WTC11 (cell line): ENCODE measurements around the gene ADGRB3. TPM values are rescaled to one million over a fixed set of nuclear protein-coding genes. Genes with fewer than 3 reads are reported as not detected.

Experiments used
- ATAC-seq: fragments of 200-7000 bp; cut with Tn5 transposase; 2 replicates; pipeline ENCODE4 v1.10.0; 2021; ENCODE audit warnings: mild to moderate bottlenecking, moderate library complexity
- CTCF ChIA-PET: fragments of 300-600 bp; sonication (Branson Sonifier 250); formaldehyde crosslinking; loops from one replicate; lab custom pipeline; 2021; ENCODE audit warnings: antibody characterized with exemption; lab: Charles Lee
- POLR2A ChIA-PET: fragments of 350-600 bp; sonication (Branson Sonifier 250); formaldehyde crosslinking; loops from one replicate; lab custom pipeline; 2021; ENCODE audit warnings: antibody characterized with exemption; lab: Charles Lee
- DNase-seq: peaks from one replicate; pipeline ENCODE4 v3.0.0; 2021; ENCODE audit warnings: low spot score
- H3K27ac Mint-ChIP-seq: 2 replicates; pipeline ENCODE4 v1.8.0; 2021; ENCODE audit warnings: mixed read lengths
- H3K27me3 Mint-ChIP-seq: 2 replicates; pipeline ENCODE4 v1.8.0; 2021; ENCODE audit warnings: low read depth, mild to moderate bottlenecking, moderate library complexity, mixed read lengths
- H3K36me3 Mint-ChIP-seq: 2 replicates; pipeline ENCODE4 v1.8.0; 2021; ENCODE audit warnings: mixed read lengths
- H3K4me1 Mint-ChIP-seq: 2 replicates; pipeline ENCODE4 v1.8.0; 2022; ENCODE audit warnings: mixed read lengths
- H3K4me3 Mint-ChIP-seq: 2 replicates; pipeline ENCODE4 v1.8.0; 2021; ENCODE audit warnings: mild to moderate bottlenecking, moderate library complexity, mixed read lengths
- H3K9me3 Mint-ChIP-seq: 2 replicates; pipeline ENCODE4 v1.8.0; 2021; ENCODE audit warnings: mixed read lengths
- AR ChIP-seq: fragments of 250-450 bp; sonication (Bioruptor Pico); IDR thresholded peaks from 2 replicates; pipeline ENCODE4 v1.9.0; 2021; ENCODE audit warnings: mild to moderate bottlenecking
- ATF1 ChIP-seq: sonication (generic); formaldehyde crosslinking; IDR thresholded peaks from 2 replicates; pipeline ENCODE4 v1.8.1; 2023; ENCODE audit warnings: mild to moderate bottlenecking, moderate library complexity, missing genetic modification reagents
- CREB1 ChIP-seq: sonication (generic); formaldehyde crosslinking; IDR thresholded peaks from 2 replicates; pipeline ENCODE4 v1.8.0; 2023; ENCODE audit warnings: mild to moderate bottlenecking, missing genetic modification reagents
- CREM ChIP-seq: sonication (generic); formaldehyde crosslinking; IDR thresholded peaks from 2 replicates; pipeline ENCODE4 v1.8.1; 2022; ENCODE audit warnings: mild to moderate bottlenecking, missing genetic modification reagents, moderate library complexity
- EMX1 ChIP-seq: fragments of 250-450 bp; sonication (Bioruptor Pico); IDR thresholded peaks from 2 replicates; pipeline ENCODE4 v1.8.0; 2021; ENCODE audit warnings: mild to moderate bottlenecking
- ESRRA ChIP-seq: sonication (generic); formaldehyde crosslinking; IDR thresholded peaks from 2 replicates; pipeline ENCODE4 v1.8.1; 2022; ENCODE audit warnings: mild to moderate bottlenecking, missing genetic modification reagents, borderline replicate concordance
- ETV6 ChIP-seq: sonication (generic); formaldehyde crosslinking; IDR thresholded peaks from 2 replicates; pipeline ENCODE4 v1.8.1; 2022; ENCODE audit warnings: mild to moderate bottlenecking, missing genetic modification reagents
- FOXJ3 ChIP-seq: sonication (generic); formaldehyde crosslinking; IDR thresholded peaks from 2 replicates; pipeline ENCODE4 v1.9.0; 2021; ENCODE audit warnings: missing genetic modification reagents, mild to moderate bottlenecking, borderline replicate concordance
- HMGXB4 ChIP-seq: sonication (generic); formaldehyde crosslinking; IDR thresholded peaks from 2 replicates; pipeline ENCODE4 v1.8.1; 2023; ENCODE audit warnings: mild to moderate bottlenecking, moderate library complexity, missing genetic modification reagents
- IRF1 ChIP-seq: sonication (generic); formaldehyde crosslinking; IDR thresholded peaks from 2 replicates; pipeline ENCODE4 v1.8.0; 2023; ENCODE audit warnings: missing genetic modification reagents
- NR1H2 ChIP-seq: sonication (generic); formaldehyde crosslinking; IDR thresholded peaks from 2 replicates; pipeline ENCODE4 v1.9.0; 2021; ENCODE audit warnings: mild to moderate bottlenecking, moderate library complexity, missing genetic modification reagents
- OVOL2 ChIP-seq: fragments of 250-450 bp; sonication (Bioruptor Pico); IDR thresholded peaks from 2 replicates; pipeline ENCODE4 v1.9.0; 2021; ENCODE audit warnings: mild to moderate bottlenecking, borderline replicate concordance
- SP1 ChIP-seq: sonication (generic); formaldehyde crosslinking; conservative IDR thresholded peaks from 2 replicates; pipeline ENCODE4 v1.8.1; 2022; ENCODE audit warnings: missing genetic modification reagents
- TEAD4 ChIP-seq: sonication (generic); formaldehyde crosslinking; IDR thresholded peaks from 2 replicates; pipeline ENCODE4 v1.8.0; 2022; ENCODE audit warnings: mild to moderate bottlenecking, missing genetic modification reagents
- ZNF232 ChIP-seq: sonication (generic); formaldehyde crosslinking; IDR thresholded peaks from 2 replicates; pipeline ENCODE4 v1.8.0; 2022; ENCODE audit warnings: mild to moderate bottlenecking, missing genetic modification reagents
- ZNF396 ChIP-seq: fragments of 250-450 bp; sonication (Bioruptor Pico); IDR thresholded peaks from 2 replicates; pipeline ENCODE4 v1.8.0; 2021; ENCODE audit warnings: mild to moderate bottlenecking, moderate library complexity, borderline replicate concordance
- ZNF416 ChIP-seq: fragments of 250-450 bp; sonication (Bioruptor Pico); IDR thresholded peaks from 2 replicates; pipeline ENCODE4 v1.9.0; 2021; ENCODE audit warnings: mild to moderate bottlenecking, inconsistent platforms
- ZNF671 ChIP-seq: fragments of 250-450 bp; sonication (Bioruptor Pico); IDR thresholded peaks from 2 replicates; pipeline ENCODE4 v1.8.0; 2021; ENCODE audit warnings: mild to moderate bottlenecking
- total RNA-seq: library from RNA; stranded (reverse); gene quantifications from 3 replicates; pipeline ENCODE4 v1.2.3, GENCODE V29; 2021
- TF ChIP-seq, protein P1 (sequence below): sonication (generic); formaldehyde crosslinking; IDR thresholded peaks from 2 replicates; pipeline ENCODE4 v1.8.1; 2022; ENCODE audit warnings: mild to moderate bottlenecking, missing genetic modification reagents, moderate library complexity, borderline replicate concordance
- TF ChIP-seq, protein P2 (sequence below): sonication (generic); formaldehyde crosslinking; IDR thresholded peaks from 2 replicates; pipeline ENCODE4 v1.8.0; 2022; ENCODE audit warnings: mild to moderate bottlenecking, missing genetic modification reagents
- TF ChIP-seq, protein P3 (sequence below): fragments of 200-600 bp; IDR thresholded peaks from 2 replicates; pipeline ENCODE4 v1.8.0; 2022; ENCODE audit warnings: antibody characterized with exemption
- TF ChIP-seq, protein P4 (sequence below): fragments of 250-450 bp; sonication (Bioruptor Pico); IDR thresholded peaks from 2 replicates; pipeline ENCODE4 v1.8.0; 2021; ENCODE audit warnings: mild to moderate bottlenecking
- TF ChIP-seq, protein P5 (sequence below): fragments of 250-450 bp; sonication (Bioruptor Pico); IDR thresholded peaks from 2 replicates; pipeline ENCODE4 v1.9.0; 2021; ENCODE audit warnings: mild to moderate bottlenecking, borderline replicate concordance

The ADGRB3 gene
- total RNA-seq, 1 experiment from 2014 or later, result 1.9 TPM

GRCh38 chr6:68677058-68677457 lies 42.0 kb downstream of the ADGRB3 start:
- ChIA-PET CTCF (interaction anchor here (1.0 kb wide), 1 partner anchor 38 kb away, joined by 4 read pairs; no protein-coding TSS in a partner anchor), POLR2A (no interaction called here)
- TF ChIP-seq SP1 (CRISPR knock-in tag) (no peak), NR1H2 (CRISPR knock-in tag) (no peak), TEAD4 (CRISPR knock-in tag) (no peak), ATF1 (CRISPR knock-in tag) (no peak), FOXJ3 (CRISPR knock-in tag) (no peak)
- TF ChIP-seq, protein P1, sequence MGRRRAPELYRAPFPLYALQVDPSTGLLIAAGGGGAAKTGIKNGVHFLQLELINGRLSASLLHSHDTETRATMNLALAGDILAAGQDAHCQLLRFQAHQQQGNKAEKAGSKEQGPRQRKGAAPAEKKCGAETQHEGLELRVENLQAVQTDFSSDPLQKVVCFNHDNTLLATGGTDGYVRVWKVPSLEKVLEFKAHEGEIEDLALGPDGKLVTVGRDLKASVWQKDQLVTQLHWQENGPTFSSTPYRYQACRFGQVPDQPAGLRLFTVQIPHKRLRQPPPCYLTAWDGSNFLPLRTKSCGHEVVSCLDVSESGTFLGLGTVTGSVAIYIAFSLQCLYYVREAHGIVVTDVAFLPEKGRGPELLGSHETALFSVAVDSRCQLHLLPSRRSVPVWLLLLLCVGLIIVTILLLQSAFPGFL, result no peak
- H3K4me3 Mint-ChIP-seq, result no peak overlapping the region
- H3K27me3 Mint-ChIP-seq, result no peaks in the 10 kb centered on the region
- ATAC-seq (no peak), DNase-seq (no peak)
- no peaks in the 10 kb centered on the region for H3K36me3 Mint-ChIP-seq
- peaks cover 4% of the 10 kb centered on the region; the same call in 1 of the 2 replicates for H3K4me1 Mint-ChIP-seq
- H3K9me3 Mint-ChIP-seq, result no peaks in the 10 kb centered on the region
- H3K27ac Mint-ChIP-seq, result no peak overlapping the region

DNA sequence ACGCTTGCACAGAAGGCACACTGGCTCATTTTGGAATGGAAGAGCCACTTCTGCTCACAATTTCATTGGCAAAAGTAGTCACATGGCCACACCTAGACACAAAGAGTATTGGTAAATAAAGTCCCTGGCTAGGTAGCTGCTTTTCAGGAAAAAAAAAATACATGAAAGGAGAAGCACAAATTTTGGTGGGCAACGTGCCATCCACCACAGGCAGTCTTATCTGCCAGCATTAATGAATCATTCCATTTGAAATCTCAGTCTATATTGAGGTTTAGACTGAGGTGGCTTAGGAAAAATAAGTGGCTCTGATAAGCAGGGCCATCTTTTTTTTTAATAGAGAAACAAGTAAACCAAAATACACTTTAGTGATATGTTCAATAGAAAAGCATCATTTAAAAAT lies 44.3 kb downstream of the ADGRB3 start:
- Mint-ChIP-seq H3K4me1 (peaks cover 4% of the 10 kb centered on the region; the same call in 1 of the 2 replicates), H3K27ac (no peak overlapping the region), H3K4me3 (no peak overlapping the region), H3K27me3 (no peaks in the 10 kb centered on the region)
- ChIA-PET CTCF (no interaction called here), POLR2A (no interaction called here)
- no peak for ATAC-seq
- TF ChIP-seq, protein P2, sequence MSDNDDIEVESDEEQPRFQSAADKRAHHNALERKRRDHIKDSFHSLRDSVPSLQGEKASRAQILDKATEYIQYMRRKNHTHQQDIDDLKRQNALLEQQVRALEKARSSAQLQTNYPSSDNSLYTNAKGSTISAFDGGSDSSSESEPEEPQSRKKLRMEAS (CRISPR knock-in tag), result no peak
- TF ChIP-seq, protein P3, sequence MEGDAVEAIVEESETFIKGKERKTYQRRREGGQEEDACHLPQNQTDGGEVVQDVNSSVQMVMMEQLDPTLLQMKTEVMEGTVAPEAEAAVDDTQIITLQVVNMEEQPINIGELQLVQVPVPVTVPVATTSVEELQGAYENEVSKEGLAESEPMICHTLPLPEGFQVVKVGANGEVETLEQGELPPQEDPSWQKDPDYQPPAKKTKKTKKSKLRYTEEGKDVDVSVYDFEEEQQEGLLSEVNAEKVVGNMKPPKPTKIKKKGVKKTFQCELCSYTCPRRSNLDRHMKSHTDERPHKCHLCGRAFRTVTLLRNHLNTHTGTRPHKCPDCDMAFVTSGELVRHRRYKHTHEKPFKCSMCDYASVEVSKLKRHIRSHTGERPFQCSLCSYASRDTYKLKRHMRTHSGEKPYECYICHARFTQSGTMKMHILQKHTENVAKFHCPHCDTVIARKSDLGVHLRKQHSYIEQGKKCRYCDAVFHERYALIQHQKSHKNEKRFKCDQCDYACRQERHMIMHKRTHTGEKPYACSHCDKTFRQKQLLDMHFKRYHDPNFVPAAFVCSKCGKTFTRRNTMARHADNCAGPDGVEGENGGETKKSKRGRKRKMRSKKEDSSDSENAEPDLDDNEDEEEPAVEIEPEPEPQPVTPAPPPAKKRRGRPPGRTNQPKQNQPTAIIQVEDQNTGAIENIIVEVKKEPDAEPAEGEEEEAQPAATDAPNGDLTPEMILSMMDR, result no peak
- TF ChIP-seq, protein P4, sequence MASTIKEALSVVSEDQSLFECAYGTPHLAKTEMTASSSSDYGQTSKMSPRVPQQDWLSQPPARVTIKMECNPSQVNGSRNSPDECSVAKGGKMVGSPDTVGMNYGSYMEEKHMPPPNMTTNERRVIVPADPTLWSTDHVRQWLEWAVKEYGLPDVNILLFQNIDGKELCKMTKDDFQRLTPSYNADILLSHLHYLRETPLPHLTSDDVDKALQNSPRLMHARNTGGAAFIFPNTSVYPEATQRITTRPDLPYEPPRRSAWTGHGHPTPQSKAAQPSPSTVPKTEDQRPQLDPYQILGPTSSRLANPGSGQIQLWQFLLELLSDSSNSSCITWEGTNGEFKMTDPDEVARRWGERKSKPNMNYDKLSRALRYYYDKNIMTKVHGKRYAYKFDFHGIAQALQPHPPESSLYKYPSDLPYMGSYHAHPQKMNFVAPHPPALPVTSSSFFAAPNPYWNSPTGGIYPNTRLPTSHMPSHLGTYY, result no peak
- TF ChIP-seq CREB1 (CRISPR knock-in tag) (no peak), ETV6 (CRISPR knock-in tag) (no peak), AR (no peak), ZNF396 (CRISPR knock-in tag) (no peak), CREM (CRISPR knock-in tag) (no peak), IRF1 (CRISPR knock-in tag) (no peak), ZNF232 (CRISPR knock-in tag) (no peak), EMX1 (CRISPR knock-in tag) (no peak), ZNF671 (CRISPR knock-in tag) (no peak), ESRRA (CRISPR knock-in tag) (no peak), OVOL2 (CRISPR knock-in tag) (no peak), HMGXB4 (CRISPR knock-in tag) (no peak), ZNF416 (CRISPR knock-in tag) (no peak)
- TF ChIP-seq, protein P5, sequence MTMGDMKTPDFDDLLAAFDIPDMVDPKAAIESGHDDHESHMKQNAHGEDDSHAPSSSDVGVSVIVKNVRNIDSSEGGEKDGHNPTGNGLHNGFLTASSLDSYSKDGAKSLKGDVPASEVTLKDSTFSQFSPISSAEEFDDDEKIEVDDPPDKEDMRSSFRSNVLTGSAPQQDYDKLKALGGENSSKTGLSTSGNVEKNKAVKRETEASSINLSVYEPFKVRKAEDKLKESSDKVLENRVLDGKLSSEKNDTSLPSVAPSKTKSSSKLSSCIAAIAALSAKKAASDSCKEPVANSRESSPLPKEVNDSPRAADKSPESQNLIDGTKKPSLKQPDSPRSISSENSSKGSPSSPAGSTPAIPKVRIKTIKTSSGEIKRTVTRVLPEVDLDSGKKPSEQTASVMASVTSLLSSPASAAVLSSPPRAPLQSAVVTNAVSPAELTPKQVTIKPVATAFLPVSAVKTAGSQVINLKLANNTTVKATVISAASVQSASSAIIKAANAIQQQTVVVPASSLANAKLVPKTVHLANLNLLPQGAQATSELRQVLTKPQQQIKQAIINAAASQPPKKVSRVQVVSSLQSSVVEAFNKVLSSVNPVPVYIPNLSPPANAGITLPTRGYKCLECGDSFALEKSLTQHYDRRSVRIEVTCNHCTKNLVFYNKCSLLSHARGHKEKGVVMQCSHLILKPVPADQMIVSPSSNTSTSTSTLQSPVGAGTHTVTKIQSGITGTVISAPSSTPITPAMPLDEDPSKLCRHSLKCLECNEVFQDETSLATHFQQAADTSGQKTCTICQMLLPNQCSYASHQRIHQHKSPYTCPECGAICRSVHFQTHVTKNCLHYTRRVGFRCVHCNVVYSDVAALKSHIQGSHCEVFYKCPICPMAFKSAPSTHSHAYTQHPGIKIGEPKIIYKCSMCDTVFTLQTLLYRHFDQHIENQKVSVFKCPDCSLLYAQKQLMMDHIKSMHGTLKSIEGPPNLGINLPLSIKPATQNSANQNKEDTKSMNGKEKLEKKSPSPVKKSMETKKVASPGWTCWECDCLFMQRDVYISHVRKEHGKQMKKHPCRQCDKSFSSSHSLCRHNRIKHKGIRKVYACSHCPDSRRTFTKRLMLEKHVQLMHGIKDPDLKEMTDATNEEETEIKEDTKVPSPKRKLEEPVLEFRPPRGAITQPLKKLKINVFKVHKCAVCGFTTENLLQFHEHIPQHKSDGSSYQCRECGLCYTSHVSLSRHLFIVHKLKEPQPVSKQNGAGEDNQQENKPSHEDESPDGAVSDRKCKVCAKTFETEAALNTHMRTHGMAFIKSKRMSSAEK (CRISPR knock-in tag), result no peak
- TF ChIP-seq, all 79 proteins: peak for 0
- Mint-ChIP-seq H3K36me3 (no peaks in the 10 kb centered on the region), H3K9me3 (no peaks in the 10 kb centered on the region)
- DNase-seq, result no peak
